Non-pigmented ciliary epithelial cell (primary cell): ENCODE measurements around the gene SLC45A1.

Source experiments
- DNase-seq: peaks from one replicate; pipeline ENCODE4 v3.0.0-alpha.2; 2010; ENCODE audit warnings: low read depth

SLC45A1 gene

DNA sequence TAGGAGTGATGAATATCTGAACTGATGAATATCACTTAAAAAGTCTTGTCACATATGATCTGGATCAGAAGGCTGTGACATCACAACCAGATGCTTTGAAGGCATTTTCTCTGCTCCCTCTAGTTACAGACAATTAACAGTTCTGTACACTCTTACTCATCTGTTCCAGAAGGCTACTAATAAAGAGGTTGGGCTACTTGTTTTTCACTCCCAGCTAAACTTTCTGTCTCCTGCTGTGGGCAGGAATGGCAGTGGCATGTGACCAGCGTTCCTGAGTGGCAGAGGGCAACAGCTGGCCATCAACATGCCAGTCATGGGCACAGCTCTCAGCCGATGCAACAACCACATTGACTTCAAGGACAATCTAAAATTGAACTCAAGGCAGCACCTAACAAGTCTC lies 66.7 kb downstream of the SLC45A1 start:
- no peak for DNase-seq

DNA sequence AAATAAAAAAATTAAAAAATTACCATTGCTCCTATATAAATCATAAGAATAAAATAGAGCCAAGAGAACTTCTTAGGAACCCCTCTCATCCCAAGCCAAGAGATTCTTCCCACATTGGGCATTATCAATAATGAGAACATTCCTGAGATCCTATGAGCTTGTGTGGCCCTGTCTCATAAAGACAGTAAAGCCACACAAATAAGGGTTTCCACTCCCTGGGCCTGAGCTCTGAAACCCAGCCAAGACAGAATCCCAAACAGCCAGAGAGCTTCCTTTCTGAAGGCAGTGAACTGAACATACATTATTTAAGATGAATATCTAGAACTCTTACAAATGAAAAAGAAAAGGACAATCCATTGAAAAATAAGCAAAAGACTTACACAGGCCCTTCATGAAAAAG lies 68.3 kb downstream of the SLC45A1 start:
- no peak for DNase-seq

DNA sequence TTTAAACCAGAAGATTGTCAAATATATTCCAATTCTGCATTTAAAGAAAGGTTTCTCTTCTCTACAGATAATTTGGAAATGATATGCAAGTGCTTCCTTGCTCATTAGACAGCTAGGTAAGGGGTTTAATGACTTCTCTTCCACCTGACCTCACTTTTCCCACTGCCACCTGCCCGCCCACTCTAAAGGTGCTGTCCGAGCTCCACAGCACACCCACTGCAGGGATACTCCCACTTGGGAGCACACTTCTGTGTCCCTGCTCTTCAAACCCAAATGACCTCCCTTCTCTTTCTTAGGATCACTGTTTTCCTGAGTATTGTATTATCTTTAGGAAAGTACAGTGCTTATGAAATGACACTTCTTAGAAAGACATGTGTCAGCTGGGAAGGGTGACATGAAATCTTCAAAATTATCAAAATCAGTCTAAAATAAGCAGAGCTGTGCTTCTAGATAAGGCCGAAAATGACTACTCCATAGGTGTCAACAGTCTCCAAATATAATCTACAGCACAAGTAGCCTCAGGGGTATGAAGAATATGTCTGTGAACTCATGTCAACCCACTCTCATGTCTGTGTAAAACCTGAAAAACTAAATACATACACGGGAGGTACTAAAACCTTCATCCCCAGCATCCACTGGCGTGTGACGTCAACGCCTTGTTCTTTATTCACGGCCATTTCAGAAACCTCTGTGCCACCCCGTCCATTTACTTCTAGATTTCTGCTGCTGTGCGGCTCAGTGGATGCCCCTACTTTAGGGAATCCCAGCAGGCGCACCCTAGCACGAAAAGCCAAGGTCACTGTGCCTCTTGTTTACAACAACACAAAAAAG lies 71.0 kb downstream of the SLC45A1 start:
- no peak for DNase-seq

DNA sequence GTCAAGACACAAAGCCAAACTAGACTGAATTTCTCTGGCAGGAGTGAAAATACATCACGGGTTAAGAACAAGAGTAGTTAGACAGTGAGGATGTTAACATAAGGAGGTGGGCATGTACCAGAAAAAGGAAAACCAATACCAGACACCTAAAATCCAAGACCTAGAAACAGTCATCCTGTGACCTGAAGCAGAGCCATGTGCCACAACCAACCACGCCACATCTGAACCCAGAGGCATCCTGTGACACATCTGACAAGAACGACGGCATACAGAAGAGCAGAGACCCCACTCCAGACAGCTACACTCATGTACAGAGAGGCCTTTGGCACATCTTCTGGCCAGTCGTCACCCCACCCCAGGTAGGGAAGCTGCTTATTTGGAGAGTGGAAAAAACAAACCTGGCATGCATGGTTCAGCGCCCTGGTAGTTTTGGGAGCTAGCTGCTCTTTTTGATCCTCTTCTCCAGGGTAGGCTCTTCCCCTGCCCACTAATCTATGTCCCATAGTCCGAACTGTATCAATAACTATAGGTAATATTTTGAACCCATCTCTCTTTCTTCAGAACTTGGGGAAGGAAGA lies 72.1 kb downstream of the SLC45A1 start:
- DNase-seq, result no peak

DNA sequence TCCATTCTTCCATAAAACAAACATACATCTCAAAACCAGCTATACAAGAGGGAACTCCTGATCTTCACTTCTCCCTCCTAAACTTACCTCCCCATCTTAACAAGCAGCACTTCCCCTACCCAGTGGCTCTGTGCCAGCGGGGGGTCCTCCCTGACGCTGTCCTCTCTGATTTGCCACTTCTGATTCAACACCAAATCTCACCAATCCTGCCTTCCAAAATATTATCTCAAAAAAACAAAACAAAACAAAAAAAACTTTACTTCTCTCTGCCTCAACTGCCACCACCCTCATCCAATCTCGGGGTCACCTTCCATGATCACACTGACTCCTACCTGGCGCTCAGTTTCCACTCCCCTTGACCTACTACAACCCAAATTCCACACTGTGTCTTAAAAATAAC lies 72.8 kb downstream of the SLC45A1 start:
- no peak for DNase-seq

DNA sequence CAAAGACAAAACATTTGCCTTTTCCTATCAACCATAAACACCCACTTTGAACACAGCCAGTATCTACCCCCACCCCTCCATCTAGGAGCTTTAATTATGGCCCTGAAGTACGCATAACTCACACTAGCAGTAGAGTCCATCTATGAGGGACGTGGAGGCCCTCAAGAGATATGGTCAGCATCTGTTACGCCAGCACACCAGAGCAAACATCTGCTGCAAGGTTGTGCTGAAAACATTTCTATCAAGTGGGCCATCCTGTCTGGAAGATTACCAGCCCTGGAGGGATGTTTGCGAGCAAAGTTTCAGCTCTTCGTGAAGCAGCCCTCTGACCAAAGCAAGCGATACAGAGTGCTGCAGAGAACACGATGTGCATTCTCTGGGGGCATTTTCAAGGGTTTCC lies 74.6 kb downstream of the SLC45A1 start:
- DNase-seq, result no peak
